Natural killer cell (primary cell): ENCODE results near the gene GPR139. TPM values are rescaled to one million over a fixed set of nuclear protein-coding genes. Genes with fewer than 3 reads are reported as not detected.

ENCODE experiments used
- ATAC-seq, 3 donors: fragments of 150-1000 bp in 2 of 3; fragments of 200-7000 bp in 1 of 3; cut with Tn5 transposase; 1 replicate in 1 of 3; 2 replicates in 2 of 3; pipeline ENCODE4 v1.10.0; 2021; ENCODE audit warnings: mild to moderate bottlenecking in 2 of 3, moderate library complexity in 2 of 3
- DNase-seq, 2 donors: peaks; one replicate each; pipeline versions ENCODE4 v3.0.0 to v3.0.0-alpha.2; 2013 to 2021; ENCODE audit warnings: mixed read lengths in 1 of 2
- H3K27ac ChIP-seq: one replicate; pipeline ENCODE4 v1.5.1; 2013; ENCODE audit warnings: mild to moderate bottlenecking, low read length
- H3K27me3 ChIP-seq: one replicate; pipeline ENCODE4 v1.6.1; 2013; ENCODE audit warnings: low read length; ENCODE audit not compliant: control insufficient read depth, insufficient read depth
- H3K36me3 ChIP-seq: one replicate; pipeline ENCODE4 v1.6.1; 2013; ENCODE audit warnings: low read length; ENCODE audit not compliant: control insufficient read depth, insufficient read depth
- H3K4me1 ChIP-seq: one replicate; pipeline ENCODE4 v1.6.1; 2013; ENCODE audit warnings: low read length; ENCODE audit not compliant: control insufficient read depth, insufficient read depth
- H3K4me3 ChIP-seq: one replicate; pipeline ENCODE4 v1.5.1; 2013; ENCODE audit warnings: low read length
- H3K9me3 ChIP-seq: one replicate; pipeline ENCODE4 v1.6.1; 2013; ENCODE audit warnings: low read length; ENCODE audit not compliant: control insufficient read depth, insufficient read depth
- H3K27ac Mint-ChIP-seq, 2 donors: one replicate each; pipeline ENCODE4 v1.8.0; 2022; ENCODE audit warnings: mild to moderate bottlenecking in 2 of 2, mixed read lengths in 2 of 2, moderate library complexity in 1 of 2
- H3K27me3 Mint-ChIP-seq, 2 donors: one replicate each; pipeline ENCODE4 v1.8.0; 2022; ENCODE audit warnings: low read depth in 2 of 2, mixed read lengths in 2 of 2
- H3K36me3 Mint-ChIP-seq: one replicate; pipeline ENCODE4 v1.8.0; 2022; ENCODE audit warnings: mixed read lengths
- H3K4me1 Mint-ChIP-seq, 2 donors: one replicate each; pipeline ENCODE4 v1.8.0; 2022; ENCODE audit warnings: mixed read lengths in 2 of 2
- H3K4me3 Mint-ChIP-seq: one replicate; pipeline ENCODE4 v1.8.0; 2022; ENCODE audit warnings: mild to moderate bottlenecking, moderate library complexity, mixed read lengths
- H3K9me3 Mint-ChIP-seq, 2 donors: one replicate each; pipeline ENCODE4 v1.8.0; 2022; ENCODE audit warnings: mixed read lengths in 2 of 2
- CTCF ChIP-seq: fragments of 200-600 bp; IDR thresholded peaks from one replicate; pipeline ENCODE4 v1.8.0; 2022; ENCODE audit warnings: antibody characterized with exemption
- WGBS: methylation state at CpG from one replicate; pipeline ENCODE4 v1.1.7; 2013; ENCODE audit warnings: missing lambda C conversion rate; ENCODE audit not compliant: insufficient coverage; 5-methylcytosine and 5-hydroxymethylcytosine counted together
- intact Hi-C: fragments of 100-400 bp; cut with micrococcal nuclease; formaldehyde crosslinking; loops from one replicate; pipeline ENCODE4 v1.14.2; 2022
- total RNA-seq, 4 donors: library from RNA; stranded (reverse); fragments of 120-200 nt in 1 of 4; gene quantifications; one replicate each; pipeline versions ENCODE4 v1.2.3 to v1.2.4, GENCODE V29; 2013 to 2022

The GPR139 gene
- total RNA-seq, 3 donors from 2014 or later (not counting 1 experiment from before 2014, with no cell fraction given): not detected

- 53% methylated on average over 5 of the region's 5 CpGs for WGBS
Measured at GRCh38 chr16:20053336-20053735, 20.4 kb downstream of the GPR139 start.

GRCh38 chr16:20051611-20052010 is 22.1 kb downstream of the GPR139 start:
- no peaks in the 10 kb centered on the region for H3K4me1 Mint-ChIP-seq
- H3K4me3 Mint-ChIP-seq: no peak overlapping the region
- Histone ChIP-seq H3K9me3 (no peaks in the 10 kb centered on the region), H3K4me3 (no peak overlapping the region), H3K36me3 (no peaks in the 10 kb centered on the region), H3K27ac (no peak overlapping the region), H3K4me1 (no peaks in the 10 kb centered on the region), H3K27me3 (no peaks in the 10 kb centered on the region)
- WGBS: 89% methylated on average over 9 of the region's 9 CpGs
- intact Hi-C loops: no loop called here
- H3K9me3 Mint-ChIP-seq: peaks cover 0 to 2% of the 10 kb centered on the region in 2 donors
- H3K27ac Mint-ChIP-seq: no peak overlapping the region
- no peak for TF ChIP-seq CTCF
- DNase-seq (no peak), ATAC-seq (no peak)
- H3K27me3 Mint-ChIP-seq: no peaks in the 10 kb centered on the region
- H3K36me3 Mint-ChIP-seq: no peaks in the 10 kb centered on the region

More at GRCh38 chr16:20053336-20053735, 20.4 kb downstream of the GPR139 start:
- H3K9me3 ChIP-seq: no peaks in the 10 kb centered on the region
- no peak for TF ChIP-seq CTCF
- intact Hi-C loops: no loop called here
- Mint-ChIP-seq H3K9me3 (peaks cover 0 to 2% of the 10 kb centered on the region in 2 donors), H3K36me3 (no peaks in the 10 kb centered on the region), H3K4me3 (no peak overlapping the region), H3K4me1 (no peaks in the 10 kb centered on the region), H3K27me3 (no peaks in the 10 kb centered on the region), H3K27ac (no peak overlapping the region)
- no peak overlapping the region for H3K27ac ChIP-seq
- H3K27me3 ChIP-seq: no peaks in the 10 kb centered on the region
- no peaks in the 10 kb centered on the region for H3K4me1 ChIP-seq
- no peak overlapping the region for H3K4me3 ChIP-seq
- H3K36me3 ChIP-seq: no peaks in the 10 kb centered on the region
- DNase-seq (no peak), ATAC-seq (no peak)

GRCh38 chr16:20051147-20051546 is 22.5 kb downstream of the GPR139 start:
- no peaks in the 10 kb centered on the region for H3K4me1 Mint-ChIP-seq
- intact Hi-C loops: no loop called here
- DNase-seq (no peak), ATAC-seq (no peak)
- H3K27me3 Mint-ChIP-seq: no peaks in the 10 kb centered on the region
- no peaks in the 10 kb centered on the region for H3K27me3 ChIP-seq
- H3K9me3 Mint-ChIP-seq: peaks cover 0 to 2% of the 10 kb centered on the region in 2 donors
- H3K27ac Mint-ChIP-seq: no peak overlapping the region
- no peaks in the 10 kb centered on the region for H3K9me3 ChIP-seq
- H3K36me3 ChIP-seq: no peaks in the 10 kb centered on the region
- no peak overlapping the region for H3K4me3 Mint-ChIP-seq
- WGBS: 84% methylated on average over 7 of the region's 7 CpGs
- H3K4me3 ChIP-seq: no peak overlapping the region
- H3K4me1 ChIP-seq: no peaks in the 10 kb centered on the region
- no peak for TF ChIP-seq CTCF
- no peaks in the 10 kb centered on the region for H3K36me3 Mint-ChIP-seq
- no peak overlapping the region for H3K27ac ChIP-seq

GRCh38 chr16:20049831-20050230 is 23.9 kb downstream of the GPR139 start:
- no peaks in the 10 kb centered on the region for H3K36me3 Mint-ChIP-seq

More at GRCh38 chr16:20049831-20050230, 23.9 kb downstream of the GPR139 start:
- no peak for ATAC-seq
- Mint-ChIP-seq H3K27me3 (no peaks in the 10 kb centered on the region), H3K4me3 (no peak overlapping the region), H3K4me1 (no peaks in the 10 kb centered on the region), H3K9me3 (peaks cover 0 to 2% of the 10 kb centered on the region in 2 donors), H3K27ac (no peak overlapping the region)
- Histone ChIP-seq H3K9me3 (no peaks in the 10 kb centered on the region), H3K36me3 (no peaks in the 10 kb centered on the region), H3K4me3 (no peak overlapping the region), H3K4me1 (no peaks in the 10 kb centered on the region), H3K27ac (no peak overlapping the region), H3K27me3 (no peaks in the 10 kb centered on the region)
- WGBS: 47% methylated on average over 1 of the region's 1 CpG
- intact Hi-C loops: no loop called here
- TF ChIP-seq CTCF: no peak
- DNase-seq: no peak
